ENCODE measurements around the gene GJC1.

Gene GJC1

DNA sequence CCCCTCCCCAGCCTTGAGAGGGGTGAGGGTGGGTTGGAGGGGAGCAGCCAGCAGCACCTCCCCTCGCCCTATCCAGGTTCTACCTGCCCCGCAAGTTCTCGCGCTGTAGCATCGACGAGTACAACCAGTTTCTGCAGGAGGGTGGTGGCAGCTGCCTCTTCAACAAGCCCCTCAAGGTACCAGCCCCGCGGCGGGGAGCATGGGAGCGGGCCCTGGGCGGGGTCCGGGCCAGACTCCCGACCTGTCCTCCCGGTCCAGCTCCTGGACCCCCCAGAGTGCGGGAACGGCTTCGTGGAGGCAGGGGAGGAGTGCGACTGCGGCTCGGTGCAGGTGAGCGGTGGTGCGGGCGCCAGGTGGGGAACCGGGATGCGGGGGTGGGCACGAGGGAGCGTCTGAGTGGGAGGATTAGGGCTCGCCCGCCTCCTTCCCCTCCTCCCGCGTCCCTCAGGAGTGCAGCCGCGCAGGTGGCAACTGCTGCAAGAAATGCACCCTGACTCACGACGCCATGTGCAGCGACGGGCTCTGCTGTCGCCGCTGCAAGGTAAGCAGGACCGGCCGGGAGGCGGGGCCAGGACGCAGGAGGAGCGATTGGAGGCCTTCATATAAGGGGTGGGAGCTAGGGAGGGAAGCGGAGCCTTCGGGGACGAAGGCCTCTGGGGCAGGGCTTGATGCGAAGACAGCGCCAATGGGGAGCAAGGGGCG is 54.8 kb downstream of the GJC1 start:
- peak; percentile 93 for DNase-seq (ENCODE audit: extremely low read depth, low read depth)
- TF ChIP-seq, protein P1, sequence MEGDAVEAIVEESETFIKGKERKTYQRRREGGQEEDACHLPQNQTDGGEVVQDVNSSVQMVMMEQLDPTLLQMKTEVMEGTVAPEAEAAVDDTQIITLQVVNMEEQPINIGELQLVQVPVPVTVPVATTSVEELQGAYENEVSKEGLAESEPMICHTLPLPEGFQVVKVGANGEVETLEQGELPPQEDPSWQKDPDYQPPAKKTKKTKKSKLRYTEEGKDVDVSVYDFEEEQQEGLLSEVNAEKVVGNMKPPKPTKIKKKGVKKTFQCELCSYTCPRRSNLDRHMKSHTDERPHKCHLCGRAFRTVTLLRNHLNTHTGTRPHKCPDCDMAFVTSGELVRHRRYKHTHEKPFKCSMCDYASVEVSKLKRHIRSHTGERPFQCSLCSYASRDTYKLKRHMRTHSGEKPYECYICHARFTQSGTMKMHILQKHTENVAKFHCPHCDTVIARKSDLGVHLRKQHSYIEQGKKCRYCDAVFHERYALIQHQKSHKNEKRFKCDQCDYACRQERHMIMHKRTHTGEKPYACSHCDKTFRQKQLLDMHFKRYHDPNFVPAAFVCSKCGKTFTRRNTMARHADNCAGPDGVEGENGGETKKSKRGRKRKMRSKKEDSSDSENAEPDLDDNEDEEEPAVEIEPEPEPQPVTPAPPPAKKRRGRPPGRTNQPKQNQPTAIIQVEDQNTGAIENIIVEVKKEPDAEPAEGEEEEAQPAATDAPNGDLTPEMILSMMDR (IDR thresholded peaks at IDR 0.05; ENCODE audit: low read depth, low read length) = no peak

DNA sequence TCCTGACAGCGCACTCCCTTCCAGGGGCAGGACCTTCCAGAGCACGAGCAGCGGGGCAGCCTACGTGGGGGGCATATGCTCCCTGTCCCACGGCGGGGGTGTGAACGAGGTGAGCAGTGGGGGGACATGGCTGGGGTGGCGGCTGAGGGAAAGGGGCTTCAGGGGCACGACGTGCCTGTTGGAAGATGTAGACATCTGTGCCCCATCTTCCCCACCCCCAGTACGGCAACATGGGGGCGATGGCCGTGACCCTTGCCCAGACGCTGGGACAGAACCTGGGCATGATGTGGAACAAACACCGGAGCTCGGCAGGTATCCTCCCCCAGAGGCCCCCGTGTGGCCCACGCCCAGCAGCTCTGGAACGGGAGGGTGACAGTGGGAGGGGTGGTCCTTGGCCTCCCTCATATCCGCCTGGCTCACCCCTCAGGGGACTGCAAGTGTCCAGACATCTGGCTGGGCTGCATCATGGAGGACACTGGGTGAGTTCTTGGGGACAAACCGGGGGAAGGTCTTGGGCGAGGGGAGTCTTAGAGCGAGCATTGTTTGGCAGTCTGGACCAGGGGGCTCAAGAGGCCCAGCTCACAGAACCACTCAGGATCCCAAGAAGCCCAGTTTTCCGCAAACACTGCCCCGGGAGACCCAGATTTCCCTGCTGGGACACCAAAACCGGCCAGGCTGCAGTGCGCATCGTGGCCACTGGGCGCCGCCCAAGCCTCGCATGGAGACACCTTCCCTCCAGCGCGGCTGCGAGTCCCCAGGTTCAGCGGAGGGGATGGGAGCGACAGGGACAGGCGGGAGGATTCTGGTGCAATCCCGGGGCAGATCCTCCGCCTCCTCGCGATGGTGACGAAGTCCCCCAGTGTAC is 55.6 kb downstream of the GJC1 start:
- TF ChIP-seq, protein P1 (IDR thresholded peaks at IDR 0.05; ENCODE audit: low read depth, low read length) = peak; percentile 100
- DNase-seq (ENCODE audit: extremely low read depth, low read depth) = peak; percentile 27

DNA sequence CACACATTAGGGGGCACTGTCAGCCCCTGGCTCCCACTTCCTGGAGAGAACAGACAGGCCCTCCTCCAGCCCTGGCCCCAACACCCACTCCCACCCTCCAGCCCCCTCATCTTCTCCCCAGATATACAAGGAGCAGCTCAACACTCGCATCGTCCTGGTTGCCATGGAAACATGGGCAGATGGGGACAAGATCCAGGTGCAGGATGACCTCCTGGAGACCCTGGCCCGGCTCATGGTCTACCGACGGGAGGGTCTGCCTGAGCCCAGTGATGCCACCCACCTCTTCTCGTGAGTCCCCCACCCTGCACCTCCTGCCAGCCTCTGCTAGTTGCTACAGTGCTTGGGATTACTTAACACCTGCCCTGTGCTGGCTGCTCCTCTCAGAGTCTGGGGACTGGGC is 56.9 kb downstream of the GJC1 start:
- DNase-seq (ENCODE audit: extremely low read depth, low read depth) = no peak
- TF ChIP-seq, protein P1 (IDR thresholded peaks at IDR 0.05; ENCODE audit: low read depth, low read length) = no peak

DNA sequence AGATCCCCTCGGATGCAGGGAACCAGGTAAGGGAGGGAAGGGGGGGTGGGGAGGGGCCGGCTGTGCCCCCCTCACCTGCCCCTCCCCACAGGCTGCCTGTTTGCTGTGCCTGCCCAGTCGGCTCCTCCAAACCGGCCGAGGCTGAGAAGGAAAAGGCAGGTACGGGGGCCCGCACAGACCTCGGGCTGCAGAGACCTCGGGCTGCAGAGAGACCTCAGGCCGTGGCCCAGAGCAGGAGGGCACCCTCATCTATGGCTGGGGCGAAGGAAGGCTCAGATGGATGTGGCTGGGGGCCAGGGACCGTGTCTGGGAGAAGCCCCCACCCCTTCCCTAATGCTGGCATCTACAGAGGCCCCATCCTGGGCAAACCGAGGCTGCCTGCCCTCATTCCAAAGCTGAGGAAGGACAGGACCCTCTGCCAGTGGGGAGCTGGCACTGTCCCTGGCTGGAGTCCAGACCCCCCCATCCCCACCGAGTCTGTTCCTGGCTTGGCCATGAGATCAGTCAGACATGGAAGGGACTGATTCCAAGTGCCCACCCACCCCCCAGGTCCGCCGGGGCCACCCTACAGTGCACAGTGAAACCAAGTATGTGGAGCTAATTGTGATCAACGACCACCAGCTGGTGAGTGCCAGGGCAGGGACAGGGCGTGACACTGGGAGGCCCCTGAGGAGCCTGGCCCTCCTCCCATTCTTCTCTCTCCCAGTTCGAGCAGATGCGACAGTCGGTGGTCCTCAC is 57.6 kb downstream of the GJC1 start:
- no peak for DNase-seq (ENCODE audit: extremely low read depth, low read depth)
- TF ChIP-seq, protein P1 (IDR thresholded peaks at IDR 0.05; ENCODE audit: low read depth, low read length) = no peak

DNA sequence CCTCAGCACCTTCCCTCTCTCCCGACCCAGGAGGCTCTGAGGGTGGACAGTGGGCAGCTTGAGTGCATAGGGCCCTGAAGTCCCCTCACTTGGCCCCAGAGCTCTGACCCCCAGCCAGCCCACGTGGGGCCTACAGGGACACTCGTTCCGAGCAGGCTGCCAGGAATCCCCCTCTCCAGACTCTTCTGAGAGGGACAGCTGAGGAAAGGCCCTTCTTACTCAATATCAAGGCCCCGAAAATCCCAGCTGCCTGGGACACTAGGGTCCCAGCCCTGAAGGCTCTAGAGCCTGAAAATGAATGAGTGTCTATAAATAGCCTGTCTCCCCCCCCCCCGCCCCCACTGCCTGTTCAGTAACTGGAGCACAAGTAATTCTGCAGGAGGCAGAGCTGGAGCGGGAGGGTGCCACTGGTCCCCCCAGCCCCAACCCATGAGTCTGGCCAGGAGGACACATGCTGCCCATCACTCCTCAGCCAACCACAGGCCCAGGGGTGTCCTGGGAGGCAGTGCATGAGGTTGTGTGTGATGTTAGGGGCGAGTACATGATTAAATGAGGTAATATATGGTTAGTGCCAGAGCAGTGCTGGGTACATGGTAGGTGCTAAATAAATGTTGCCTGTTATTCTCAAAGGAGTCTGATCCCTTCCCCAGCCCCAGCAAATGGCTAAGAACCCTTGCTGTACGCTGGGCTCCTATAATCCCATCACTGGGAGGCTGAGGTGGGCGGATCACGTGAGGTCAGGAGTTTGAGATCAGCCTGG is 59.7 kb downstream of the GJC1 start:
- TF ChIP-seq, protein P1 (IDR thresholded peaks at IDR 0.05; ENCODE audit: low read depth, low read length) = no peak
- no peak for DNase-seq (ENCODE audit: extremely low read depth, low read depth)

DNA sequence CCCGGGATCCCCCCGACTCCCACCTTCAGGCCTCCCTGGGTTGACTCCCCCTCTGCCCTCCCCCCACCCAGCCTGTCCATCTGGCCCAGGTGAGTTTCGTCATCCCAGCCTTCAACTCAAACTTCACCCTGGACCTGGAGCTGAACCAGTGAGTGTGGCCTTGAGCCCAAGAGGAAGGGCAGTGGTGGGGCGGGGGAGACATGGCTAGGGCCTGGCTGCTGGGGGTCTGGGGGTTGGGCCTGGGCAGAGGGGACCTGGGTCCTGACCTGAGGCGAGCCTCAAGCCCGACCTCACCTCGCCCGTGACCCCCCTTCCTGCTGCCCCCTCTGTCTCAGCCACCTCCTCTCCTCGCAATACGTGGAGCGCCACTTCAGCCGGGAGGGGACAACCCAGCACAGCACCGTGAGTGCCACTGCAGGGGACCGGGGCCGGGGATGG is 60.4 kb downstream of the GJC1 start:
- TF ChIP-seq, protein P1 (IDR thresholded peaks at IDR 0.05; ENCODE audit: low read depth, low read length) = no peak

More for the DNA sequence above, 60.4 kb downstream of the GJC1 start:
- no peak for DNase-seq (ENCODE audit: extremely low read depth, low read depth)

All from AG09319 (cell line).